Esophagus (tissue), 2 donors: ENCODE measurements around the gene COL18A1. TPM values are rescaled to one million over a fixed set of nuclear protein-coding genes. Genes with fewer than 3 reads are reported as not detected.

Experiments used
- H3K27ac ChIP-seq, 2 donors: one replicate each; pipeline ENCODE4 v1.5.1; 2013; ENCODE audit warnings: low read depth in 2 of 2, mild to moderate bottlenecking in 2 of 2, inconsistent platforms in 1 of 2, low read length in 1 of 2, moderate library complexity in 1 of 2
- H3K27me3 ChIP-seq, 2 donors: one replicate each; pipeline ENCODE4 v1.6.1; 2013; ENCODE audit warnings: low read length in 2 of 2, control low read depth in 1 of 2, mild to moderate bottlenecking in 1 of 2; ENCODE audit not compliant: insufficient read depth in 2 of 2, control insufficient read depth in 1 of 2
- H3K36me3 ChIP-seq, 2 donors: one replicate each; pipeline ENCODE4 v1.6.1; 2013; ENCODE audit warnings: low read length in 1 of 2; ENCODE audit not compliant: control insufficient read depth in 2 of 2, insufficient read depth in 2 of 2
- H3K4me1 ChIP-seq, 2 donors: one replicate each; pipeline ENCODE4 v1.6.1; 2013; ENCODE audit warnings: low read length in 1 of 2; ENCODE audit not compliant: control insufficient read depth in 2 of 2, insufficient read depth in 2 of 2
- H3K4me3 ChIP-seq, 2 donors: one replicate each; pipeline ENCODE4 v1.5.1; 2013; ENCODE audit warnings: low read length in 2 of 2, mild to moderate bottlenecking in 2 of 2, low read depth in 1 of 2, moderate library complexity in 1 of 2
- H3K9me3 ChIP-seq, 2 donors: one replicate each; pipeline ENCODE4 v1.6.1; 2013; ENCODE audit warnings: mild to moderate bottlenecking in 2 of 2, low read depth in 1 of 2, low read length in 1 of 2, moderate library complexity in 1 of 2; ENCODE audit not compliant: control insufficient read depth in 2 of 2, insufficient read depth in 1 of 2
- WGBS, 2 donors: extraction: QIAGEN DNeasy Blood & Tissue Kit; methylation state at CpG; one replicate each; pipeline ENCODE4 v1.1.7; 2013; 5-methylcytosine and 5-hydroxymethylcytosine counted together
- polyA plus RNA-seq, 2 donors: library from polyadenylated mRNA; stranded (reverse); fragments of 200-250 nt; gene quantifications; one replicate each; pipeline ENCODE4 v1.2.3, GENCODE V29; 2013
- donor health status: healthy with polysubstance abuse.
- donor health status: Bipolar disorder and iron deficiency.

Gene COL18A1
- polyA plus RNA-seq, 2 donors: 29.7 to 29.9 TPM

GRCh38 chr21:45418301-45419071, 13.5 kb downstream of the COL18A1 start:
- no peaks in the 10 kb centered on the region for H3K27me3 ChIP-seq
- no peak overlapping the region for H3K4me3 ChIP-seq
- WGBS, 2 donors: 74% methylated on average over 34 of the region's 34 CpGs
- H3K9me3 ChIP-seq: no peaks in the 10 kb centered on the region
- H3K4me1 ChIP-seq: peaks cover 9 to 20% of the 10 kb centered on the region in 2 donors
- no peaks in the 10 kb centered on the region for H3K36me3 ChIP-seq
- H3K27ac ChIP-seq: no peak overlapping the region

DNA sequence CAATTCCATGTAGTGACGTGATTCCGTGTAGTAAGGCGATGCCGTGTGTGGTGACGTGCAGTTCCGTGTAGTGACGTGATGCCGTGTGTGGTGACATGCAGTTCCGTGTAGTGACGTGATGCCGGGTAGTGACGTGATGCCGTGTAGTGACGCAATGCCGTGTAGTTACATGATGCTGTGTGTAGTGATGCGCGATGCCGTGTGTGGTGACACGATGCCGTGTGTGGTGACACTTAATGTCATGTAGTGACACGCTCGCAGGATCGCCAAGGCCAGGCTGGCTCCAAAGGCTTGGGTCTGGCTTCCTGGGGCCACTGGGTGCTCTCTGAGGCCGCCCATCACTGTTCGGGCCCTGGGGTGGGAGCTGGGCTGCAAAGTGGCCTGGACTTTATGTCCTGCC, 14.2 kb downstream of the COL18A1 start:
- Histone ChIP-seq H3K27me3 (no peaks in the 10 kb centered on the region), H3K36me3 (no peaks in the 10 kb centered on the region), H3K9me3 (no peaks in the 10 kb centered on the region), H3K4me3 (no peak overlapping the region), H3K4me1 (peaks cover 9 to 20% of the 10 kb centered on the region in 2 donors), H3K27ac (no peak overlapping the region)
- 90 to 92% methylated on average over 25 of the region's 25 CpGs for WGBS, 2 donors

DNA sequence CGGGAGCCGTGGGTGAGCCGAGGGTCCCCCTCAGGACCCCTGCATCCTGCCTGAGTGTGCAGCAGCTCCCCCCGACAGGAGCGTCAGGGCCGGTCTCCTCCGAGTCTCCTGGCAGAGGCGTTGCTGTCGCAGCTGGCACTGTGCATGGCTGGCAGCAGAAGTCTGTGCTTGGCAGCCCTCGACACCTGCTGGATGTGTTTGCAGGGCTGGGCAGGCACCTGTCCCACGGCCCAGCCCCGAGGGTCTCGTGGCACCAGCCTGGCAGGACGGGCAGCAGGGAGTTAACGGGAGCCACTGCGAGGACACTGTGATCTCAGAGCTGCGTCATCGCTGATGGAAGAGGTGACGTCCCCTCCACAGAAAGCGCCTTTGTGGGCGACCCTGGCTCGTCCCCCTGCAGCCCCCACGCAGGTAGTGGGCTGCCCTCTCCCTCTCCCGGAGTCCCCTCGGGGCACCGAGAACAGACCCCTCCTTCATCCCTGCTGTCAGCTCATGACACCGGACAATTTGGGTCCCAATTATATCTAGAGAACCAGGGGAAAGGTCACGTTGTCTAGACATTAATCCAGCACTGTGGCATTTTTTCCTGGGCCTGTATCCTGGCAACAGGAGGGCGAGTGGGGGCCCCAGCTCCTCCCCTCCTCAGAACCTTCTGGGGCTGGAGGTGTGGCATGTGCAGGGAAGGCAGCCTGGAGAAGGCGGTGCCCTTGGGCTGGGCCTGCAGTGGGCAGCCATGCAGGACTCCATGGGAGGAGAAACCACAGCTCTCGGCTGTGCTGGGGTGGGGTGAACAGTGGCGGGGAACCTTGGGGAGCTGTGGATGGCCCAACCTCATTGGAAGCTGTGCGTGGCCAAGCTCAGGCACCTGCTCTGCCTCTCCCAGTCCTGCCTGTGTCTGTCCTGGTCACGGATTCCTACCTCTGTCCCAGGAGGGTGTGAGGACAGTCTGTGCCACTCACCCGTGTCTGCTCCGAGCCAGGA, 15.4 kb downstream of the COL18A1 start:
- Histone ChIP-seq H3K4me1 (peaks cover 11 to 20% of the 10 kb centered on the region in 2 donors), H3K36me3 (no peaks in the 10 kb centered on the region), H3K27me3 (no peaks in the 10 kb centered on the region), H3K9me3 (no peaks in the 10 kb centered on the region), H3K27ac (peak overlapping the region in 1 of 2 donors; percentile 1), H3K4me3 (no peak overlapping the region)
- 49 to 54% methylated on average over 36 of the region's 36 CpGs for WGBS, 2 donors

- H3K36me3 ChIP-seq: no peaks in the 10 kb centered on the region
- H3K27ac ChIP-seq: no peak overlapping the region
- no peaks in the 10 kb centered on the region for H3K9me3 ChIP-seq
- no peak overlapping the region for H3K4me3 ChIP-seq
- WGBS, 2 donors: 64 to 67% methylated on average over 25 of the region's 25 CpGs
- H3K27me3 ChIP-seq: no peaks in the 10 kb centered on the region
- H3K4me1 ChIP-seq: peaks cover 11 to 20% of the 10 kb centered on the region in 2 donors
These were observed 16.3 kb downstream of the COL18A1 start for GRCh38 chr21:45421071-45421845.

- Histone ChIP-seq H3K27me3 (no peaks in the 10 kb centered on the region), H3K4me1 (peaks cover 11 to 21% of the 10 kb centered on the region in 2 donors), H3K27ac (no peak overlapping the region), H3K36me3 (no peaks in the 10 kb centered on the region), H3K4me3 (no peak overlapping the region), H3K9me3 (no peaks in the 10 kb centered on the region)
- 82 to 85% methylated on average over 28 of the region's 28 CpGs for WGBS, 2 donors
These were observed 17.1 kb downstream of the COL18A1 start for GRCh38 chr21:45421846-45422775.

DNA sequence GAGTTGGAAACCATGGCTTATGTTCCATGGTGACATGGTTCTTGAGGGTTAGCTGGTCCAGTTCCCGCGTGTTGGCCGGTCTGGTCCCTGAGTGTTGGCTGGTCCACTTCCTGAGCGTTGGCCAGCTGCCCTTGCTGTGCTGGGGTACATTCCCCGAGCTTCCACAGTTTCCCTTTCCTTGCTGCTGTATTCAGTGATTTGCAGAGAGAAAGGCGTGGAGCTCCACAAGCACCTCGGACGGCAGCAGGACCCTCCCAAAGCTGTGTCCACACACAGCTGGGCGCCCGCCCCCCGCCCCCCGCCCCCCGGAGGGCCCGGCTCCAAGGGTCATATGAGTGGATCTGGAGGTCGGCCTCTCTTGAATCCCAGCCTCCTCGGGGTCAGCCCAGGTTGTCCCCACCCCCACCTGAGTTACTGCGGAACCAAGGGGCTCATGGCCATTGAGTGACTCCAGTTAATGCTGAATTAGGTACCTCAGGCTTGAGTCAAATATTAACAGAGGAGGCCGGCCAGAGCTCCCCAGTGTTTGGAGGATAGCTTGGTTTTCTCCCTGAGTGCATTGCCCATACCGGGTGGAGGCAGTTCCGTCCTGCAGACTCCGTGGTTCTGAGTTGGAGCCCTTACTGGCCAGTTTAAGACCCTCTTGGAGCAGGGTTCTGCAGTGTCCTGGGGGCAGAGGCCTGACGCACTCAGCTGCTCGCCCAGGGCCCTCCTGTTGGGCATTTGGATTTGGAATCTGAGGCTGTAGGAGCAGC, 18.4 kb downstream of the COL18A1 start:
- 73 to 84% methylated on average over 23 of the region's 23 CpGs for WGBS, 2 donors
- no peaks in the 10 kb centered on the region for H3K9me3 ChIP-seq
- no peaks in the 10 kb centered on the region for H3K36me3 ChIP-seq
- H3K4me3 ChIP-seq: no peak overlapping the region
- no peak overlapping the region for H3K27ac ChIP-seq
- no peaks in the 10 kb centered on the region for H3K27me3 ChIP-seq
- H3K4me1 ChIP-seq: peaks cover 9 to 31% of the 10 kb centered on the region in 2 donors

DNA sequence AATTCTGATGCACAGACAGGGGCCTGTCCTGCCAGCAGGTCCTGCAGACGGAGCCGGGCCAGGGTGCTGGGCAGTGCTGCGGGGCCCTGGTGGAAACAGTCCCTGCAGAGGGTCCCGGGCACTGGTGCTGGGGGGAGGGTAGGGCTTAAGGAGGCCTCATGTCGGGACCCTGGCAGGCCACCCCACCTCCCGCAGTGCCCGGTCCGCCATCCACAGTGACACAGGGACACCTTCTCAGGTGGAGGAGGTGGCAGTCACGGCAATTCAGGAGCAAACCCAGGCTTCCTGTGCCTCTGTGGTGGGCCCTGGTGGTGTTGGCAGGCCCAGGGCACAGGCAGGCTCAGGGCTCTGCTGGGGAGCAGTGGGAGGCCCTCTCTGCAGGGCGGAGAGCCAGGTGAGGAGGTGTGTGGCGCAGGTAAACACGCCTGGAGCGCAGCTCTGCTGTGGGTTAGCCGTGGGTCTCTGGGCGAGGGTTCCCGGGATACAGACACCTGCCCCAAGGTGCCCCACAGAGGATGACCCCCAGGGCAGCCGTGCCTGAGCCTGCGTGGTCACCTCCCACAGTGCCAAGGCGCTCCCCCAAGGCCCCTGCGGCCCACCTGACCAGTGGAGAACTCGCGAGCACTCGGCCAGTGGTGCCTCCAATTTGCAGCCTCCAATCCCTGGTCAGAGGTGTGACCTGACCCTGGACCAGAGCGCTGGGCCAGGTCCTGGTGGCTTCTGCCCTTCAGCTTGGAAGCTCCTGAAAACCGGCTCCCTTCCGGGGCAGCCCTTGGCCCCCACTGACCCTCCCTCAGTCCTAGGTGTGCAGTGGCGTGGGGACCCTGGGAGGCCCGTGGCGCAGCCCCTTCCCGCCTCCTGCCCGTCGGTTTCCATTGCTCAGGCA, 19.2 kb downstream of the COL18A1 start:
- H3K4me1 ChIP-seq: peaks cover 9 to 27% of the 10 kb centered on the region in 2 donors
- no peak overlapping the region for H3K4me3 ChIP-seq
- WGBS, 2 donors: 77 to 82% methylated on average over 31 to 32 of the region's 32 CpGs
- no peak overlapping the region for H3K27ac ChIP-seq
- H3K9me3 ChIP-seq: no peaks in the 10 kb centered on the region
- H3K36me3 ChIP-seq: no peaks in the 10 kb centered on the region
- no peaks in the 10 kb centered on the region for H3K27me3 ChIP-seq
